Activated CD8-positive, alpha-beta memory T cell treated with anti-CD3 and anti-CD28 coated beads, Interleukin-2, amount 50 U/mL, for 1 hour (primary cell): ENCODE measurements around the gene SDHB.
A peak's percentile ranks its signal among the peaks of the same experiment; 100 is the strongest.

Experiments
- DNase-seq: peaks from one replicate; pipeline ENCODE4 v3.0.0-alpha.2; 2020; ENCODE audit errors: extremely low read depth

Gene SDHB

DNA sequence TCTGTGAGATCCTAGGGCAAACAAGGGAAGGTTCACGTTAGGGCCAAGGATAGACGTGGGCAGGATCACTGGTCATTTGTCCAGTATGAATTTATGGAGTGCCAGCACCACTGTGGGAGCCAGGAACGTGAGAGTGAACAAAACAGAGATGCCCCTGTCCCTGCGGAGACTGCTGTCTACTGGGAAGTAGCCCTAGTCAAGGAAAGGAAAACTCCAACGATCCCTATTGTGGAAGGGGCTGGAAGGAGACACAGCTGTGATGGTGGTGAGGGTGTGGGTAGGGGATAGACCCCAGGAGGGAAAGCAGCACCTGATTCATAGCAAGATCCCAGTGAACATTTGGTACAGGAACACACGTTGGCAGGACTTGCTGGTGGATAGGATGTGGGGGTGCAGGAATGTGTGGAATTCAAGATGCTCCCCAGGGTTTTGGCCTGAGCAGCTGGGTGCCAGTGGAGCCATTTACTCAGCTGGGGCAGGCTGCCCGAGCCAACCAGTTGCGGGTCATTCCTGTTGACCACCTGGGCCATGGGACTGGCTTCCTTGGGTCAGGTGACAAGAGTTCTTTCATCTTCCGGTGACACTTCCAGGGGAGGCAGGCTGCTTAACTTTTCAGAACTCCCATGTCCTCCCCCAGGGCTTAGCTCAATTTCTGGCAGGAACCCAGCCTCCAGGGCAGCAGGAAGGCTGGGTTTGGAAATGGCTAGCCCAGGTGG is 40.9 kb downstream of the SDHB start:
- no peak for DNase-seq

DNA sequence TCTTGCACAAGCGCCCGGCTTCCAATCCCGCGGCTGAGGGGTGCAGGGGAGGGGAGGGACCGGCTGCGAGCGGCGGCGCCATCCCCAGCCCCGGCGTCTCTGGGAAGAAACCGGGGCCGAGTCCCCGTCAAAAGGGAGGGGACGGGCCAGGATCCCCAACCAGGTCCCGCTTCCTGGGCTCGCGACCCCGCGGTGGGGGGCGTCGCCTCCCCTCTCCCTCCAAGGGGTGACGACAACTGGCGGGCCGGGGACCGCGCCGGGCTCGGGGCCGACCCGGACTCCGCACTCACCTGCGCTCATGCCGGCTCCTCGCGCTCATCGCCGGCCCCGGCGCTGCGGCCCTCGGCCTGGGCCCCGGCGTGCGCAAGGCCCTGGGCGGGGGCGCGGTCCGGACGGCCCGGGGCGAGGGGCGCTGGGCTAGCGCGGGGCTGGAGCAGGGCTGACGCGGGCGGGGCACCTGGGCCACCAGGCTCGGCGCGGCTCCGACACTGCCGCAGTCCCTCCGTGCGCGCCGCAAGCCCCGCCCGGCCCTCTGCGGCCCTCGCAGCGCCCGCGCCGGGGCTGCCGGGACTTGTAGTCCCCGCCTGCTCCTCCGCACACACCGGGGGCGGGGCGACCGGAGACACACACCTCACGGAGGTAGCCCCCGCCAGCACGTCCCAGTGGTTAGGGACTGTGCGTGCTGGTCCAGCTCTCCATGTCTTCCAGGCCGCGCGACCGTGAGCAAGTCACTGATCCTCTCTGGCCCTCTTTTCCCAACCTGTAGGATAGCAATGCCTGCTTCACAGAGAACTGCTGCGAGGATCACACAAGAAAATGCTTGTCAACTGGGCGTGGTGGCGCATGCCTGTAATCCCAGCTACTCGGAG is 42.2 kb downstream of the SDHB start, which contains the start of gene ATP13A2:
Gene ATP13A2 (minus strand): TSS at position 490 of the 869 bp plus-strand sequence. CDS start 190 bp downstream, at position 300.
- DNase-seq: peak; percentile 44

DNA sequence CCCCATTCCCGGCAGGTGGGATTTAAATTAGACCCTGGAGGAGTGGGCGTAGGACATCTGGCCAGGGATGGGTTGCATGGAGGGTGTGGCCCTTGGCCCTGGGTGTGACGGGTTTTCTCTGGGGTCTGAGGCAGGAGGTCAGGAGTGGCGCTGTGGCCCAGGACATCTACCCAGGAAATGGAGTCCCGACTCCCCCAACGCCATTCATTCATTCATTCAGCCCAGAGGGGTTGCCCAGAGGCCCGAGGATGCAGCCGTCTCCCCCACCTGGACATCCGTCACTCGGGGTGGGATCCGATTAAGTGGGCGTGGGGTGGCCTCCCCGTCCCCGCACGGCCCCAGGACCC is 42.8 kb downstream of the SDHB start:
- DNase-seq: no peak

DNA sequence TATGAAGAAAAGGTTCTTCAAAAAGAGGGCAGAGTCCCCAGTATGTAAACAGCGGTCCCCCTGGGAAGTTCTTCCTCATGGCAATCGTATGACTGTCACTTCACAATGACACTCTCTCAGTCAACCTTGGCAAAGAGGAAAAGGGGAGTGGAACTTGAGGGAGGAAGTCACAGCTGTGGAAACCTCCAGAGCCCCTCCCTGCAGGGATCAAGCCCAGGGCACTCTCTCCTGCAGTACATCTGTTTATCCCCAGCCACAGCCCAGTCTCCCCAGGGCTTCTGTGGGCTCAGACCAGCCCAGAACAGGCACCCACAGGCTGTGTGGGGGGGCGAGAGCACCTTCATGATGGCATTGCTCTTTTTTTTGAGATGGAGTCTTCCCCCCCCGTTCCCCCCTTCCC is 44.1 kb downstream of the SDHB start:
- DNase-seq: no peak

DNA sequence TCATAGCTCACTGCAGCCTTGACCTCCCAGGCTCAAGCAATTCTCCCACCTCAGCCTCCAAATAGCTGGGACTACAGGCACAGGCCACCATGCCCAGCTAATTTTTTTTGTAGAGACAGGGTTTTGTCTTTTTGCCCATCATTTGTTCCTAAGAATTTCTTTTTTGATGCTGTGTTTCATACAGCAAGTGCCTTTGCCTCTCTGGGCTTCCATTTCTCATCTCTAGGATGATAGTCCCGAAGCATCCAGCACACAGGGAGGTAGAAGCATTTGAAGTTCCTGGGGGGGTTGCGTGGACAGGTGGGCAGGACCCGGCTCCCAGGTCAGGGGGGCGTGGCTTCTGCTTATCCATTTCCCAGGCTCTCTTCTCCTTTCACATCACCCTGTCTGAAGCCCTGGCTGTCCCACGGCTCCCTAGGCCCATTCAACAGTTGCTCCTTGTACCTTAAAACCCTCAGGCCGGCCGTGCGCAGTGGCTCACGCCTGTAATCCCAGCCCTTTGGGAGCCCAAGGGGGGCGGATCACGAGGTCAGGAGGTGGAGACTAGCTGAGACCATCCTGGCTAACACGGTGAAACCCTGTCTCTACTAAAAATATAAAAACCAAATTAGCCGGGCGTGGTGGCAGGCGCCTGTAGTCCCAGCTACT is 45.5 kb downstream of the SDHB start:
- no peak for DNase-seq

DNA sequence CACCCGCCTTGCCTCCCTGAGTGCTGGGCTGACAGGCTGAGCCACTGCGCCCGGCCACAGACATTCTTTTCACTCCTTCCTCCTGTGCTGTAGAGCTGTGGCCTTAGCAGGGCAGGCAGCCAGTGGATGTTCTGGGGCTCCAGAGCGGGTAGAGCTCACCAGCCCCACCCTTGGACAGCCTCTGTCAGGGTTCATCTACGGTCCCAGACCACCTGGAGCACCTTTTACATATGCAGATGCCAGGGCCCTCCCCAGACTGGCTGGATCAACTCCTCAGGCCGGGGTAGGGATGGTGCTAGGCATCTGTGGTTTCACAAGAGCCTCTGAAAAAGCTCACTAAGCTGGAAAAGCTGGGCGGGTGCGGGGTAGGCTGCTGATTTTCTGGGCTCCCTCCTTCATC is 46.7 kb downstream of the SDHB start:
- no peak for DNase-seq

DNA sequence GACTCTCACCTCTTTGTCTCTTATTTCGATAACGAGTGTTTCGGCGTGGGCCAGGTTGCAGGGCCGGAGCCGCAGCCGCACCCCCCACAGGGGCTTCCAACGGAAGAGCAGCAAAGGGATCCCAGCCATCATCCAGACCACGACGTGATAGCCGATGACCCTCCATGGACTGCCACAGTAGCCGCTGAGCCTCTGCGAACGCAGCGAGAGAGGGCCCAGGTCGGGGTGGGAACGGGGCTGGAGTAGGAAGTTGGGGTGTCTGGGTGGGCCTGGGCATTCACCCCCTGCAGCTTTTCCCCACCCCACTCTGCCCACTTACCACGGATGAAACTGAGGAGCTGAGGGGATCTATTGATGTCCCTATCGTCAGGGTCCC is 48.5 kb downstream of the SDHB start:
- no peak for DNase-seq

DNA sequence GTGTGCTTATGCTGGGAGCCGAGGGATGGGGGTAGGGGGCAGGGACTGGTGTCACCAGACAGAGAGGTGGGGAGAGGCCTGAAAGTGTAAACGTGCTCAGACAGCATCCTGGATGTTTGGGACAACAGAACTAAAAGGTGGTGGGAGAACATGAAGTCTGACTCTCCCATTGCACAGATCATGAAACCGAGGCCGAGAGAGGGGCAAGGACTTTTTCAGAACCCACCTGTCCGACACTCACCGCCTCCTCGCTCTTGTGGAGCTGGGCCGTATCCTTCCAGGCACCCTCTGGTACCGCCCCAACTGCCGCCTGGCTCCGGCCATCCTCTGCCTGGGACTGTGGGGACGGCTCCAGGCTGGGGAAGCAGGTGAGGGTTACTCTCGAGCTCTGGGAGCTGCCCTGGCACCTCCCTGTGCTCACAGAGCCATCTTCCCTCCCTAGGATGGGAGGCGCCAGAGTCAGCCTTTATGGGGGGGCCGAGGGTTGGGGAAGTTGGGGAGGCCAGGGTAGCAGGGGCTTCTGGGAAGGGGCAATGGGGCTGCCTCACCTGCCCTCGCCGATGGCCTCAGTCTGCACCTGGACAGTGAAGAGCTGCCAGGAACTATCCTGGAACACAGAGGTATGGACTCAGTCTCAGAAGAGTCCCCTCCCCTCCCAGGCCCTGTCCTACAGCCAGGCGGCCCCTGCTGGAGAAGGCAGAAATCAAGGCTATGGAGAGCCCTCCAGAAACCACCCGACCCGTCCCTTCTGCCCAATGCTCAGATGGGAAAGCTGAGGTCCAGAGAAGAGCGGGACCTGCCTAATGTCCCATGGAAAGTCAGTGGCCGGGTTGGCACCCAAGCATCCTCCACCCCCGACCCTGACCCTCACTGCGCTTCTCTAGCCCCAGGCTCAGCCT is 49.1 kb downstream of the SDHB start:
- DNase-seq: no peak

DNA sequence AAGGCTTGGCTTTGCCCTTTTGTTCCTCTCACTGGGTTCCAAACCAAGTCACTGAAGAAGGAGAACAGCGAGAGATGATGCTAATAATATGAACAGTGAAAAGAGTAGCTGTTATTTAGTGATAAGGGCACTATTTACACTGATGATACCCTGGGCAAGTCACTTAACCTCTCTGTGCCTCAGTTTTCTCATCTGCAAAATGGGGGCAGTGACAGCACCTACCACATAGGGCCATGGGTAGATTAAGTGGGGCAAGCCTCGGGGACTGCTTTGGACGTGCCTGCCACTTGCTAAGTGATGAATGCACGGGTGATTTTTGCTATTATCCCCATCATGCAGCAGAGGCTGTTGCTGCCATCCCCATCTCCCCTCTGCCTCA is 51.3 kb downstream of the SDHB start:
- no peak for DNase-seq

DNA sequence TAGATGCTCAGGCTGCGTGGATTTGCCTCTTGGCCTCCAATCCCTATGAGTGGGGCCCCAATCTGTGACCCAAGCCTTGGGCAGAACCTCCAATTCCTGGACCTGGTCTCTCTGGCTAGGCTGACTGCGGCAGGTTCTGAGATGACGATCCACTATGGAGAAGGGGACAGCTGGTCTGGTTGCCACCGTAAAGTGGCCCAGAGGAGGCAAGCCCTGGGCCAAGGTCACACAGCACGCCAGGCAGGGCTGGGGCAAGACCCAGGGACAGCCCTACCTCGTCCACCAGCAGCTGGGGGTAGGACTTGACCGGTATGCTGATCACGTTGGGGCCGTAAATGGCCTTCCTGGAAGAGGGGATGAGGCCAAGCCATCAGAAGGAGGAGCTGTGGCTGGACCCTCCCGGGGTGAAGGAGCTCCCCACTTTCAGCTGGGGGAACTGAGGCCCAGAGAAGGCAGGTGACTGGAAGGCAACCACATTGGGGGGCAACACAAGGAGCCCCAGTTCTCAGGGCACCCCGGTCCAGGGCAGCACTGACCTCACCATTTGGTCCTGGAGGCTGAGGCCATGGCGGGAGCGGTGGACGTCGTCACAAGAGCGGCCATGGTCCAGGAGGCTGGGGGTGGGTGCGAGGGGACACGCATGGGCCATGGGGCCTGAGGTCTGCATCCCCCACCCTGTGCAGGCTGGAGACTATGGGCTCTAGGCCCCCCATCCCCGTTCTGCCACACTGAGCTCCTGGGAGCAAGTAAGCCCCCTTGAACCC is 51.9 kb downstream of the SDHB start:
- no peak for DNase-seq

DNA sequence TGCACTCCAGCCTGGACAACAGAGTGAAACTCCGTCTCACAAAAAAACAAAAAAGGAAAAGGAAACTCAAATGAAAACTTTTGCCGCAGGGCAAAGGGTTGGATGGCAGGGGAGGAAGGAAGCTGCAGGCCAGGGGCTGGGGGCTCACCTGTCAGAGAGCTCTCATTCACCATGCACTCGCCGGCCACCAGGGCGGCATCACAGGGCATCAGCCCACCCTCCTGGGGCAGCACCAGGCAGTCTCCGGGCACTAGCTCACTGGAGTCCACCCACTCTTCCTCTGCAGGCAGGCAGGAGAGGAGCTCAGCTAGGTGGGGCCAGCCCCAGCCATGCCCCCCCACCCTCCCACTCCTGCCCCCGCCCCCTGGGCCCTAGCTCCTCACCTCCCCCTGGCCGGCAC is 54.0 kb downstream of the SDHB start:
- DNase-seq: no peak

DNA sequence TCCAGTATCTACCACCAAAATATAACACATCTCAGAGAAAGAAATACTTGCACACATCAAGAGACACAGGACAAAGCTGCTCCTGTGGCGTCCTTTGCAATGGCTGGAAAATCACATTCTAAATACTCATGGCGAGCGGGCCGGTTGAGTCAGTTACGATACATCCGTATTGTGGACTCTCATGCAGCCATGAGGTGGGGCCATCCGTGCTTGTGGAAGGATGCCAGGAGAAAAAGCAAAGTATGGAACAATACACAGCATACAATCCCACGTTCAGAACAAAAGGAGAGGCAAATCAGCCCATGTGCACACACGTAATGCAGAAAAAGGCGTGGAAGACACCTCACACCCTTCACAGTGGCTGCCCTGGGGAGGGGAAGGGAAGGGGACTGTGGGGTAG is 55.2 kb downstream of the SDHB start:
- no peak for DNase-seq

DNA sequence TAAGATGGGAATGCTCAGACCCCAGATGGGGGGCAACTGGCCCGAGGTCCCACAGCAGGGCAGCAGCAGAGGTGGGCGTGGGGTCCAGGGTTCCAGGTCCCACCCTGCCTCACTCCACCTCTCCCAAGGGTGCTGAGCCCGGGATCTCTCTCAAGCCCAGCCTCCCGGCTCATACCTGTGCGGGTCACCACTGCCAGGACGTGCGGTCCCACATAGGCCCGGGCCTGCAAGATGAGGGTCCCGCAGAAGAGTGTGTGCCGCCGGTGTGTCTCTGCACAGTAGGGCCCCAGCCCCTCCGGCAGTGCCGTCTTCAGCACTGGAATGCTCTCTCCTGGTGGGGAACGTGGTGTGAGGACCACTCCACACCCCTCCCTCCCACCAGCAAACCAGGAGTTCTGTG is 57.0 kb downstream of the SDHB start:
- no peak for DNase-seq

DNA sequence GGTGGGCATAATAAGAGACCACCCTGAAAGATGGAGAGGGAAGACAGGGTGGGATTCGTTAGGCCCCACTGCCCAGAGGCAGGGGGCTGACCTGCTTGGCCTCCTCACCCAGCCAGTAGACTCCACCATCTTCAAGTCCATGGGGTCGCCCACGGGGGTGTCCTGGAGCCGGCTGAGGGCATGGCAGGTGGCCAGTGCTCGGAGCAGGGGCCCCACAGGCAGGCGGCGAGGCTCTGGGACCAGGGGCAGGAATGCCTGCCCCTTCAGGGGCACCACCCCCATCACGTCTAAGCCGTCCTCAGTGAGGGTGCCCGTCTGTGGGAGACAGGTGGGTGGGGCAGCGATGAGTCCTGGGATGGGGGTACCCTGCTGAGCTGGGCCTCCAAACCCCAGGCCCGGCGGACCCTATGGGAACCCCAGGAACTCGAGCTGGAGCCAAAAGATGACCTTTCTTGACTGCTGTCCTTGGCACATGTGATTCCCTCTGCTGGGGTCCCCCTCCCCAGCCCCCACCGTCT is 60.3 kb downstream of the SDHB start:
- no peak for DNase-seq

DNA sequence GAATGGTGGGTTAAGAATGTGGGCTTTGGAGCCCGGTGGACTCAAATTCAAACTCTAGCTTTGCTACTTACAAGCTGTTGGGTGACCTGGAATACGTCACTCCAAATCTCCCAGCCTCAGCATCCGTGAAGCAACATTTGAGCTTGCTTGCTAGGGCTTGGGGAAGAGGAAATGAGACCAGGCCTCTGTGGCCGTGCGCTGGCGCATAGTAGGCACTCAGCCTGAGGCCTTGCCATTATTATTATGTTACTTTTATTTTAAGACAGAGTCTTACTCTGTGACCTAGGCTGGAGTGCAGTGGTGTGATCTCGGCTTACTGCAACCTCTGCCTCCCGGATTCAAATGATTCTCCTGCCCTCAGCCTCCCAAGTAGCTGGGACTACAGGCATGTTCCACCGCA is 61.2 kb downstream of the SDHB start:
- DNase-seq: no peak

DNA sequence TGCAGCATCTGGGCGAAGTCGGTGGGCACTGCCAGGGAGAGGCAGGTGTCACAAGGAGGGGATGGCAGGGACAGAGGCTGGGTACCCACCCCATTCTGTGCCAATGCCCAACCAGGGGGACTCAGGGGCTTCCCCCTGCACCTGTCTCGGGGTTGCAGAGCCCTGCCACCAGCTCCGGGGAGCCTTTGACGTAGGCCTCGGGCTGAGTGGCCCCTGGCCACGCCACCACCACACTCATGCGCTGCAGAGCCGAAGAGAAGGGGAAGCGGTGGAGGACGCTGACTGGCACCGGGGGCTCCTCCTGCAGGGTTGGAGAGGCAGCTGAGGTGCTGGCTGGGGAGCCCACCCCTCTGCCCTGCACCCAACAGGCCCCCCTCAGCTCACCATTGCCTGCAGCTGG is 61.7 kb downstream of the SDHB start:
- DNase-seq: no peak

DNA sequence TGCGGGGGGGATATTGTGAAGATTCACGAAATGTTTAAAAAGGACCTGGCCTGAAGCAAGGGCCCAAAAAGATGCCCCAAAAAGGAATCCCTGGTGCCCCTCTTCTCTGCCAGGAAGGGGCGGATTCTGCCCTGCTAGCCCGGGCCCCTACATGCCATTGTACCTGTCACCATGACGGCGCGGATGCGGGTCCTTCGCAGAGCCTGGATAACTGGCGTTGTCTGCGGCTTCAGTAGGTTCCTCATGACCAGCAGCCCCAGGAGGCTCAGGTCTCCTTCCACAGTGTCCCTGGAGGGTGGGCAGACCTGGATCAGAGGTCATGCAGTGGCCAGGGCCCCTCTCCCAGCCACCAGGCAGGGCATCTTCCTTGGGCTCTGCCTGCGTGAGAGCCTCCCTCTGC is 62.3 kb downstream of the SDHB start:
- no peak for DNase-seq

DNA sequence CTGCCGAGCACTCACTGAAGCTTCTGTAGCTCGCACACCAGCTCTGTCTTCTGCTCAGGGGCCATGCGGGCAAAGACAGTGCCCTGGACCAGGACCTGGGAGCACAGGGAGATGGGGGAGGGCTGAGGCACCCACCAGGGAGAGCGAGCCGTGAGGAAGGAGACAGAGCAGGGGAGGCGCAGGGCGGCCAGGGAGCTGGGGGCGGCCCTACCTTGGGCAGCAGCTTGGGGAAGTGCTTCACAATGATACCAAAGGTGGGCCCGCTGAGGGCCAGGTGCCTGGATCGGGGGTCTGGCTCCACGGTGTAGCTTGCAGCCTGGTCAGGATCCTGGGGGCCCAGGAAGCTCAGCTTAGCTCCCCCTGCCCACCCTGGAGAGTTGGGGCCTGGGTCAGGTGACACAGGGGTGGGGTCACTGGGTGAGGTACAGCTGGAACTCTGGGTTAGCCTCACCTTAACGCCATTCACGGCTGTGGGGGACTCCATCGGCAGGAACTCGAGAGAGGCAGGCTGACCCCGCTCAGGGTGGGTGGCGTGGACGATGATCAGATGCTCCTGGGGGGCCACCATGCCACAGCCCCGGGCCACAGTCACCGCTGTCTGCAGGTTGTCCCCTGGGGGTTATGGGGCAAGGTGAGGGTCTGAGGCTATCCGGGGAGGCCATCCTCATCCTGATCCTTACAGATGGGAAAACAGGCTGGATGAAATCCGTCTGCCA is 64.0 kb downstream of the SDHB start:
- no peak for DNase-seq

DNA sequence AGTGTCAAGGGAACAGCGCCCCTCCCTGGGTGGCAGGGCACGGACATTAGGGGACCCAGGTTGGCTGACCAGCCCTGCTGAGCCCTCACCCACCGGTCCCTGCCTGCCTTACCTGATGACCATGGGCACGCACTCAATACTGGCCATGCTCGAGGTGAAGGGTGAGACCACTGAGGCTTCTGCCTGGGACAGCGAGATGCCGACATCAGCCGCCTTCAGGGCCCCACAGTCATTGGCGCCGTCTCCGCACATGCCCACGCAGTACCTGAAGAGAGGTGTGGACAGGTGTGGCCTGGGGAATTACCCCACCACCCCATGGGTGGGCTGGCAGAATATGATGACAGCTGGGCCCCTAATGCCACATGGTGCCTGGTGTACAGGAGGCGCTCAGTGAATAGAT is 65.6 kb downstream of the SDHB start:
- DNase-seq: no peak

DNA sequence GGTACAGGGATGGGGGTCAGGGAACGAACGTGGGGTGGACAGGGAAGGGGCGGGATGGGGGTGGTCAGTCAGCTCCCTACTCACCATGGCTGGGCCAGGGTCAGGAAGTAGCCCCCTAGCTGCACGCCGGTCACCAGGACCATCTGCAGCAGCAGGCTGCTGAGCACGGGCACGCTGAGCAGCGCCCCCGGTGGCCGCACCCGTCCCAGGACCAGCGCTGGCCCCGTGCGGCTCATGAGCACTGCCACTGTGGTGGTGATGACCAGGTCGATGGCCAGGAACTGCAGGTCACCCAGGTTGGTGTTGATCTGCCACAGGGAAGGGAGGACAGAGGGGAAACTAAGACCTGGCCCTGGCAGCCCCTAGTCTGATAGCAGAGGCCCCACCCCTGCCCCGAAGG is 66.9 kb downstream of the SDHB start:
- no peak for DNase-seq
